HUDEP-2 (cell line): ENCODE results near the gene BCL6B.
"Not testable (repeated sequence)": the region's sequence is repeated elsewhere in the genome, so short reads cannot be mapped to it uniquely, and the experiment has no call there.

Experiments used
- DNase-seq, 76 experiments: peaks; one replicate each; lab custom pipeline; 2025; ENCODE audit not compliant: unreplicated experiment in 76 of 76; lab: John Stamatoyannopoulos, UW

BCL6B gene, protein sequence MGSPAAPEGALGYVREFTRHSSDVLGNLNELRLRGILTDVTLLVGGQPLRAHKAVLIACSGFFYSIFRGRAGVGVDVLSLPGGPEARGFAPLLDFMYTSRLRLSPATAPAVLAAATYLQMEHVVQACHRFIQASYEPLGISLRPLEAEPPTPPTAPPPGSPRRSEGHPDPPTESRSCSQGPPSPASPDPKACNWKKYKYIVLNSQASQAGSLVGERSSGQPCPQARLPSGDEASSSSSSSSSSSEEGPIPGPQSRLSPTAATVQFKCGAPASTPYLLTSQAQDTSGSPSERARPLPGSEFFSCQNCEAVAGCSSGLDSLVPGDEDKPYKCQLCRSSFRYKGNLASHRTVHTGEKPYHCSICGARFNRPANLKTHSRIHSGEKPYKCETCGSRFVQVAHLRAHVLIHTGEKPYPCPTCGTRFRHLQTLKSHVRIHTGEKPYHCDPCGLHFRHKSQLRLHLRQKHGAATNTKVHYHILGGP

GRCh38 chr17:7022781-7023571 is at the start of gene BCL6B:
BCL6B (plus strand) TSS chr17:7023050; CDS start chr17:7023672, 622 bp downstream.
- DNase-seq: no peak

GRCh38 chr17:6979440-6979839 is 43.4 kb upstream of the BCL6B start:
- DNase-seq: not testable (repeated sequence)

GRCh38 chr17:6981426-6981825 is 41.4 kb upstream of the BCL6B start:
- DNase-seq: no peak

DNA sequence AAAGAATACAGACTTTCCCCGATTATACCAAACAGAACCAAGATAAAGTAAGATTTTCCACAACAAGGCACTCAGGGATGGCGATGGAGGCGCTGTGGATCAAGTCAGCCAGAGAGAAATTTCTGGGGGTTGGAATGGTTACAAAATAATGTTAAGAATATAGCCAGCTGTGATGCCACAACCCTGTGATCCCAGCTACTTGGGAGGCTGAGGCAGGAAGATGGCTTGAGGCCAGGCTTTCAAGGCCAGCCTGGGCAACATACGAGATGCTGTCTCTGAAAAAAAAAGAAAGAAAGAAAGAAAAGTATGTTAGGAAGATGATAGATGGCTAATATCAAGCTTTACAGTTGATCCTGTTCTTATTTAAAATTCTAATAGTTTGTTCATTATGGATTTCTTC is 37.6 kb upstream of the BCL6B start:
- DNase-seq: no peak

GRCh38 chr17:6986676-6987075 is 36.2 kb upstream of the BCL6B start:
- DNase-seq: no peak

- no peak for DNase-seq
Observed at GRCh38 chr17:6989779-6990178, 33.1 kb upstream of the BCL6B start.

GRCh38 chr17:6993613-6994056 is 29.2 kb upstream of the BCL6B start:
- peak in 45 of 76 experiments; percentile 9 to 94 (median 75) for DNase-seq

DNA sequence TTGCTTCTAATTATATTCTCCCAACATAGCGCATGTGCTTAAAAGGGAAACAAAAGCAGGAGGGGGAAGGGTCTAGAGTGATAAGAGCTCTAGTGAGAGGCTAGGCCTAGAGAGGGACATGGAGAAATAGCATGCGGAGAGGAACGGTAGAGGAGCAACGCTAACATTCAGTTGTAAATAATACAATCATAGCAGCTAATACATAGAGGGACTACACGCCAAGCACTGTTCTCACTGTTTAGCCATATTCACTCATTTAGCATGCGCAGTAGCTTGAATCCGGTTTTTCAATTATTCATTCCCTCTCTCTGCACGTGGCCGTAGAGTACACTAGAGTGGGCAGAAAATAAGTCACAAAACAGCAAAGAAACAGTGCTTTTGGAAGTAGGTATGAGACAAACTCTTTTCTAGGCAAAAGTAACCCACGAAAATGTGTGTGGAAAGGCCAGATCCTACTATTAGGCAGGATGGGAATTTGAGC is 28.7 kb upstream of the BCL6B start:
- peak in 29 of 76 experiments; percentile 14 to 90 (median 53) for DNase-seq

DNA sequence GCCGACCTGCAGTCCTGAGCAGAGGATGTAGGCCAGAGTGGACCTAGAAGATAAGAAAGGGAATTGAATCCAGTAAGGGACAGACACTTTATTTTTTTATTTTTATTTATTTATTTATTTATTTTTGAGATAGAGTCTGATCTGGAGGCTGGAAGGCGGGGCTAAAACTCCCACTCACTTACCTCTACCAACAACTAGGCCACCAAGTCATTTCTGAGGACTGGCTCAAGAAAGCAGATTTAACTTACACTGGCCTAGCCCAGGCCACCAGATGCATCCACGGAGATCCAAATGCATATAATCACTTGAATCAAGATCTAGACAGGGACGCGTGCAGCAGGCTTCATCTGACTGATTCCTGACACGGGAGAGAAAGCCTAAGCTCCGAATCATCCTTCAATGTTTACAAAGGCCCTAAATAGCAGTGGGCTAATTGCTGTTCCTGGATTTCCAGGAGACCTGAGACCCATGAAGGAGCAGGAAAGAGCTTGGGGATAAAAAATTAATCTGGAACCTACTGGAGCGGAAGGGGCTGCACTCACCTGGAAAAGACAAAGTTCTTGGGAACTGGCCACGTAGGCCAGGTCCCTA is 28.1 kb upstream of the BCL6B start:
- peak in 36 of 76 experiments; percentile 6 to 71 (median 29) for DNase-seq

DNA sequence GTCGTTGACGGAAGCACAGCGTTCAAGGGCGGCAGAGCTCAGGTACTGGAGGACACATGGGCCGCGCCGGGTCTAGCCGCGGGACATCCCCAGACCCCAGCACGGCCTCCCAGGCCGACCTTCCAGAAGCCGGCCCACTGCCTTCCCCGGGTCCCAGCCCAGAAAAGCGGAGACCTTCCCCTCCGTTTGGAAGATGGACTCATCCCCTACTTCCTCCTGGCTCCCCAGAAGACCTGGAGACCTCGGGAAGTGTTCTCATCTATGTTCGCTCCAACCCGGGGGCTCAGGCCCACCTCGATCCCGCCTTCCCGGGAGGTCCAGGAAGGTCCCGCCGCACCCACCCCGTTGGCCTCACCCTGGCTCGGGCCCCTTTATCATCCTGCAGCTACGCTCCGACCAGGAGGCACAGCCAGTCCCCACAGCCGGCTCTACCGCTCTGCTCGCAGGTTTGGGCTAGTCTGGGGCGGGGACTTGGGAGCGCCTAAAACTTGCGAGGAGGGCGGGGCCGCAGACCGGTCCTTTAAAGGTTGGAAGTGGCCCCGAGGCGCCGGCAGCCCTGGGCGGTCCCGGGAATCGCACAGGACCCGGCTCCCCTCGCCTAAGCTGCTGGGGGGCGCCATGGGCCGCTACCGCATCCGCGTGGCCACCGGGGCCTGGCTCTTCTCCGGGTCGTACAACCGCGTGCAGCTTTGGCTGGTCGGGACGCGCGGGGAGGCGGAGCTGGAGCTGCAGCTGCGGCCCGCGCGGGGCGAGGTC is 27.2 kb upstream of the BCL6B start, which contains the start of gene ALOX12:
Gene ALOX12 (plus strand): TSS at position 550 of the 756 bp plus-strand sequence. CDS start 69 bp downstream, at position 619.
- peak in 66 of 76 experiments; percentile 16 to 85 (median 65) for DNase-seq

DNA sequence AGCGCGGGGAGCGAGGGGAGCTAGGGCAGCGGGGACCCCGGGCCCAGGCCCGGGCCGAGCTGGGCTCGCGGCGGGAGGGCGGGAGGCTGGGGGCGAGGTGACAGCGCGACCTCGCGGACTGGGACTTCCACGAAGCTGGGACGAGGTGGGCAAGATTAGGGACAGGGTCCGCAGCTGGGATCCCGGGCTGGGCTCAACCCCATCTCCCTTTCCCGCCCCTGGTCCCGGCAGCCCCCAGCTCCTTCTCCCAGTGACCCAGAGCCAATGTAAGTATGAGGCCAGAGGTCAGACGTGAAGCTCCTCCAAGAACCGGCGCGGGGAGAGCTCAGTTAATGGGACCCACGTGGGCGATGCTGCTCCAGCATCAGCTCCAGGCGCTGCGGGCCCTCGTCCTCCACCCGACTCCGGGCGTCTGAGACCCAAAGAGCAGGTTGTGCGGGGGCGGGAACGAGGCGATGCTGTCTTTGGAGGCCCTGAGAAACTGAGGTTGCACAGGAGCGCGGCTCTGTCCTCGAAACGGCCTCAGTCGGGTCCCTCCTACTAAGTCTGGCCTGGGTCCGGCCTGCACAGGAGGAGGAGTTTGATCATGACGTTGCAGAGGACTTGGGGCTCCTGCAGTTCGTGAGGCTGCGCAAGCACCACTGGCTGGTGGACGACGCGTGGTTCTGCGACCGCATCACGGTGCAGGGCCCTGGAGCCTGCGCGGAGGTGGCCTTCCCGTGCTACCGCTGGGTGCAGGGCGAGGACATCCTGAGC is 26.4 kb upstream of the BCL6B start:
- DNase-seq: no peak

GRCh38 chr17:6997171-6997570 is 25.7 kb upstream of the BCL6B start:
- no peak for DNase-seq

GRCh38 chr17:6998855-6999508 is 23.9 kb upstream of the BCL6B start:
- peak in 2 of 76 experiments; percentile 10 to 18 for DNase-seq

GRCh38 chr17:7001318-7001961 is 21.4 kb upstream of the BCL6B start:
- peak in 38 of 76 experiments; percentile 5 to 48 (median 28) for DNase-seq

- no peak for DNase-seq
Observed at GRCh38 chr17:7002288-7003047, 20.4 kb upstream of the BCL6B start.

- no peak for DNase-seq
Observed at GRCh38 chr17:7003745-7004144, 19.1 kb upstream of the BCL6B start.
